HG03469 (cell line): ENCODE measurements around the gene ALAS1.
"Not testable (repeated sequence)": the region's sequence is repeated elsewhere in the genome, so short reads cannot be mapped to it uniquely, and the experiment has no call there.

Experiments
- ATAC-seq: cut with Tn5 transposase; IDR thresholded peaks from one replicate; pipeline ENCODE4 v1.9.1; 2021; ENCODE audit warnings: mild to moderate bottlenecking, moderate library complexity, moderate number of reproducible peaks; ENCODE audit not compliant: unreplicated experiment

The ALAS1 gene

DNA sequence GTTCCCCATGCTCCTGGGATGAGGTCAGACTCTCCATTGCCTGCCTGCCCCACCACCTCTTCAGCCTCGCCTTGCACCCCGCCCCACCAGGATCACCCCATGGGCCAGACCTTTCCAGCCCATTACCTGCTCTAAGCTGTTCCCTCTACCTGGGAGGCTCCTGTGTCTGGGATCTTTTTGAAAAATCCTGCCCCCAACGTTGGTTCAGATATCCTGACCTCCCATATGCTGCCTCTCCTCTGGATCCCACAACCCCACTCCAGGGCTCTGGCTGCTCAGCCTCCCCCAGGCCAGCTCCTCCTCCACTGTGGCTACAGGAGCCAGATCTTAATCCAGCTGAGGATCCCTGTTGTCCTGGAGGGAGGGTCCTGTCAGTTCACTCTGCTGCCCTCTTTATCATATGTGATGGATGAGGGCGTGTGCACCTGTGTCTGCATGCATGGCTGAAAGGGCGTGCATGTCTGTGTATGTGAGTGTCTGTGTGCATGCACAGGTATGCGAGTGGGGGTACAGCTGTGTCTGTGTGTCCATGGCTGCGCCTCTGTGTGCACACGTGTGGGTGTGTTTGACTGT, 21.7 kb upstream of the ALAS1 start:
- no peak for ATAC-seq

DNA sequence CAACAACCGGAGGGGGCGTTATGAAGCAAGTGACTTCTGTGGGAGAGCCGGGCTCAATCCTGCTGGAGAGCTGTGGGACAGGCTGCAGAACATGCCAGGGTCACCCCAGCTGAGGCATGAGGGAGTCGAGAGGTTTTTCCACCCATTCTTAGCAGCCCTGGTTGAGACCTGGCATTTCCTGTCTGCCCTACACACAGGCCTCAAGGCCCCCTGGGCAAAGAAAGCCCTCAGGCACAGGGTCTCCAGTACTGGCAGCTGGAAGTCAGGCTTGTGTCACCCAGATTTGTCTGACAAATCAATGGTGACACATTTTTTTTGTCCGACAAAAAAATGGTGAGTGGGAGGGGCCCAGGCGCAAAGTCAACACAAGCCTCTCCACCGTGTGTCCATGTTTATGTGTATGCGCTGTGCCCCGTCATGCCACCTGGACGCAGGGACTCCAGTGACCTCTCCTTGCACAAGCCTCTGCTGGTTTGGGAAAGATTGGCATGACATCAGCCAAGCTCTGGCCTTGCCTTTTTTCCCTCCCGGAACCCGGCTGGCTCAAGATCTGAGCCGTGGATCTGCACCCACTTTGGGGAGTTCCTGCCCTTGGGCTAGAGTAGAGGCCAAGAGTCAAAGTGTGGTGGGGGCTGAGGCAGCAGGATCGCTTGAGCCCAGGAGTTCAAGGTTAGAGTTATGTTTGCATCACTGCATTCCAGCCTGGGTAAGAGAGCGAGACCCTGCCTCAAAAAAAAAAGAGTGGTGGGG, 20.8 kb upstream of the ALAS1 start:
- ATAC-seq: no peak

DNA sequence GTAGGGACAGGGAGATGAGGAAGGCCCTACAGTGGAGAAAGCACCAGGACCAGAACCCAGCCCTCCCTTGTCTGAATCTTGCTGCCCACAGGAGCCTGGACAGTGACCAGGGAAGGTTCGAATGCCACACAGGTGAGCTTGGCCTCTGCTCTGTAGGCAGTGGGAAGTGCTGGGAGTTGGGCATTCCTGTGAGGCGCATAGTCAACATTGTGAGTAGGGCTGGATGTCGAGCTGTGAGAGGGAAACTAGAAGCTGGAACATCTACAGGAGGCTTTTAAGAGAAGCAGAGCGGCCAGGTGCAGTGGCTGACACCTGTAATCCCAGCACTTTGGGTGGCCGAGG, 20.3 kb upstream of the ALAS1 start:
- no peak for ATAC-seq

DNA sequence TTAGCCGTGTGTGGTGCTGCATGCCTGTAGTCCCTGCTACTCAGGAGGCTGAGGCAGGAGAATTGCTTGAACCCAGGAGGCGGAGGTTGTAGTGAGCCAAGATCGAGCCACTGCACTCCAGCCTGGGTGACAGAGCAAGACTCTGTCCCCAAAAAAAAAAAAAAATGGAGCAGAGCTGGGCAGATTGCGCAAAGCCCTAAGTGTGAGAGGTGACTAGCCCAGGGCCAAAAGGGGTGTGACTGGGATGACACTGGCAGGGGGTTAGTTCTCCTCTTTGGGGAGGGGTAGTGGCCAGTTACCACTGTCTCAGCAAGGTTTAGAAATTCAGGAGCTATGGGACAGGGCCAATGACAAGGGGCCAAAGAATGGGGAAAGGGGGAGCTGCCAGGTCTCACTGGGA, 19.8 kb upstream of the ALAS1 start:
- not testable (repeated sequence) for ATAC-seq

DNA sequence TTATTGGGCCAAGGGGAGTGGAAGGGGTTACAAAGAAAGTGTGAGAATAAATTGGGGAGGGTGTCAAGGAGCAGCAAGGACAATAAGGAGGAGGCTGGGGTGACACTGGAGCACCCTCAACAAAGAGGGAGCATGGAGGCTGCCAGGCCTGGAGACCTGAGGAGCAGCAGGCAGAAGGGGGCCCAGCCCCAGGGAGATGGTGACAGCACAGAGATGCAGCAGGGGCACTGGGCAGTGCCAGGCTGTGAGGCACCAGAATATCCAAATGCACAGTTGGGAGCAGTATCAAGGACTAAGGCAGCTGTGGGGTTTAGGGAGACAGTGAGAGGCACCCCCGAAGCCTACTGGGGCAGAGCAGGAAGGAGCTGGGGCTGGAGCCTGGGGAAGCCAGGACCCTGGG, 19.4 kb upstream of the ALAS1 start:
- ATAC-seq: no peak

DNA sequence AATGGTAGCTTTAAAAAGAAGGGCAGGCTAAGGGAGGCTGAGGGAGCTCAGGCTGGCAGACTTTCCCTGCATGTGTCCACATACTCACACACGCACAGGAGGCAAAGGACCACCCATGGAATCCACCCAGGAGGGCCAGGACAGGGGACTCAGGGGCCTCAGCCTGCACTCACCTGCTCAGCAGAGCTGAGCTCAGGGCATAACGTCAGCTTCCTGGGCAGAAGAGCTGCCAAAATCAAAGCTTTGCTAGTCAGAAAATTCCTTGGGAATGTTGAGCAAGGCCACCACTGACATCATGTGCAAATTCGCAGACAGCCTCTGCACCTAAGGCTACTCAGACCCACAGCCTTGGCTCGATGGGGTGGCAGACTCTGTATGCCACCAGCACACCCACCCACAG, 16.4 kb upstream of the ALAS1 start:
- ATAC-seq: no peak

DNA sequence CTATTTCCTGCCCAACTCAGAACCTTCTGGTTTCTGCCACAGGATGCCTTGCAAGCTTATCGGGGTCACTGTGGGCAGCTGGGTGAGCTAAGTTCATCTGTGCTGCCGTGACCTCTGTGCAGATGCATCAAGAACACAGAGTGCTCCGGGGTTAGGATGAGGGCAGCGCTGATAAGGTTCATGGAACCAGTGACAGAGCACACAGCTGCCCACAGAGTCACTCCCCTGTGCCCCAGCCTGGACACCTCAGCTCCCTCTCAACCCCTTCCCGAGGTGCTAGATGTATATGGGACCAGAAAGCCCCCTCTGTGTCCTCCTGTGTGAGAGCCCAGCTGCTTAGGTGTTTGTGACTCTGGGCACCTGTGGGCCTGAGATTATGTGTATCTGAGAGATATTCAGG, 15.8 kb upstream of the ALAS1 start:
- ATAC-seq: no peak

DNA sequence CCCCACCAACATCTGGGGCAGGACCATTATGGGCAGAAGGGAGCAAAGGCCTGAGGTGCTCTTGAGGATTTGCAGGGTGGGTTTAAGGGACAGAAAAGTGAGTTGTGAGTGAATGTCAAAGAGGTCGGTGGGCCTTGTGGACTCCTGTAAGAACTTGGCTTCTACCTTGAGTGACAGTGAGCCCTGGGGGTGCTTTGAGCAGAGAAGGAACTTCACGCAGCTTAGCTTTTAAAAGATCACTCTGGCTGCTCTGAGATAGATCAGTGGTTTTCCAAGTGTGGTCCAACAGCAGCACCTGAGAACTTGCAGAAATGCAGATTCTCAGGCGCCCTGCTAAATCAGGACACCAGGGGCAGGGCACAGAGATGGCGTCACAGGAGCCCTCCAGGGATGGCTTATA, 15.3 kb upstream of the ALAS1 start:
- no peak for ATAC-seq

DNA sequence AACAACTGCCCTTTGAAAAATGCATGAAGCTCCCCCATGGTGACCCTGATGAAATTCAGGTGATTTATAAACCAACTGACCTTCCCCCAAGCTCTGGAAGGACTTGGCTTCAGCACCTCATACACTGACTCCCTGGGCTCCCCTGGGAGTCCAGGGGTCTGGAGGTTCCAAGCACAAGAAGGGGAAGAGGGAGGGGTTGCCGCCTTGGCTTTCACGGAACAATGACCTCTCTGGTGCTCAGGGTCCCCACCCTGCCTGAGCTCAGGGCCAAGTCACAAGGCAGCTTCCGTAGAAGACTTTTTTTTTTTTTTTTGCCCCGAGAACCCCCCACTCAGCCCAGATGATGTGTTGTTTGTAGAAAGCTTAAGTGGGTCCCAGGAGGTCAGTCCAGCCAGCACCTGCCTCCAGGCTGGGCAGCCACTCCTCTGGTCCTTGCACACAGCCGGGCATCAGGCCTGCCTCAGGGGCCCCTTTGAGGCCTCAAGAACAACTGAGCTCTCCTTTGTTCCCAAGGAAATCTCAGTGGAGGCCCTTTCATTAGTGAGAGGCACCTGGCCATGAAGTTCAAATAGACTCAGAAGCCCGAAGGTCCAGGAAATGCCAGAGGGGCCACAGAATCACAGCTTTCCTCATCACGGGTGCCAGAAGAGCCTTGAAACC, 14.0 kb upstream of the ALAS1 start:
- ATAC-seq: no peak

DNA sequence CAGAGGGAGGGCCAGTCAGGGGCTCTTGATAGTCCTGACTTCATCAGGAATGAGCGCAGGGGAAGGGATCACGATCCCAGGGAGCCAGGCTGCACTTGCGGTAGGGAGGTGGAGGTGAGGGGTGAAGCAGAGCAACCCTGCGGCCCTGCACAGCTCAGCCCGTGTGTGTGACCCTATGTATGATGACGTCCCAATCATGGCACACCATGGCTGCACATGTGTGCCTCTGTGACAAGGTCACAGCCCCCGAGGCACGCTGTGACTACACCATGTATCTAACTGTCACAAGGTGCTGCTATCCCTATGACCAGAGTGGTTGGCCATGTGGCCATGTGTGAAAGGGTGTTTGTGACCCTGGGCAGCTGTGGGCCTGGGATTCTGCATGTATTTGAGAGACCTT, 13.3 kb upstream of the ALAS1 start:
- ATAC-seq: no peak

DNA sequence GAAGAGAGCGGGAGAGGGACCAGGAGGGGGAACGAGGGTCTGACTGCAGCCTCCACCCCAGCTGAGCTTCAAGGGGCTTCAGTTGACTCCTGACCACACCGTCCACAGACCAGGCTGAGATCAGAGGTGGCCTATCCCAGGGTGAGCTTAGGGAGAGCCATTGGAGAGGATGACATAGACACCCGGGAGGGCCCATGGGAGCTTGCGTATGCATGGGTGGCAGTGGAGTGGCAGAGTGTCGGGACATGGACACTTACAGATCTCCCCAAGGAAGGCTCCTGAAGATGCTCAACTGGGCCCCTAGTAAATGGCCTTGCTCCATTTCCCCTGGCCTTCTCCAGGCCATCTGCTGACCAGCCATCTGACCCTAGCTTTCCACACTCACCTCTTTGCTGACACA, 12.6 kb upstream of the ALAS1 start:
- no peak for ATAC-seq

DNA sequence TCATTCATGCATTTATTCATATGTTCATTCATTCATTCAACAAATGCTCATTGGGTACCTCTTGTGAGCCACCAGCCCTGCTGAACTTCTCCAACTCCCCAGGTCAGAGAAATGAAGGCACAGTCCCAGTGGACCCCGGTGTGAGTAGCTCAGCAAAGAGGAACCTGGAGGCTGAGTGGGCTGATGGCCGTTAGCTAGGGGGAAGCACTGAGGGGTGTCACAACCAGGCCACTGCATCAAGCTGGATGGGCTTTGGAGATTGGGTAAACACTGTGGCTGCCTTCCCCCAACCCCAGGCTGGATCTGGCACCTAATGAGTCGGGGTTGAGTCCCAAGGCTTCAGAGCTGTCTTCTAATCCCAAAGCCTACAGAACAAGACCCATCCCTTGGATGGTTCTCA, 12.1 kb upstream of the ALAS1 start:
- no peak for ATAC-seq

DNA sequence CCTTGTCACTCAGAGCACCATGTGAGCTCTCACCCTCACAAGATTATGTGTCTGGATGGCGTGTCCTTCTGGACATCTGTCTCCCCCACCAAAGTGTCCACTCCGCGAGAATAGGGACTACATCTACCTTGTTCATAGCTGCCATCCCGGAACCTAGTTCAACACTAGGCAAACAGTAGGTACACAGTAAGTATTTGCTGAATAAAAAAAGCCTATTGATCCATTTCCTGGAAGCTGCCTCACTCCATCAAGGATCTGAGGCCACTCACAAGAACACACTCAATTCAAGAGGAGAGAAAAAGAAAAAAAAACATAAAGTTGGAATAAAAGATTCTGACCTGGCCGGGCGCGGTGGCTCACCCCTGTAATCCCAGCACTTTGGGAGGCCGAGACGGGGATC, 11.2 kb upstream of the ALAS1 start:
- no peak for ATAC-seq

DNA sequence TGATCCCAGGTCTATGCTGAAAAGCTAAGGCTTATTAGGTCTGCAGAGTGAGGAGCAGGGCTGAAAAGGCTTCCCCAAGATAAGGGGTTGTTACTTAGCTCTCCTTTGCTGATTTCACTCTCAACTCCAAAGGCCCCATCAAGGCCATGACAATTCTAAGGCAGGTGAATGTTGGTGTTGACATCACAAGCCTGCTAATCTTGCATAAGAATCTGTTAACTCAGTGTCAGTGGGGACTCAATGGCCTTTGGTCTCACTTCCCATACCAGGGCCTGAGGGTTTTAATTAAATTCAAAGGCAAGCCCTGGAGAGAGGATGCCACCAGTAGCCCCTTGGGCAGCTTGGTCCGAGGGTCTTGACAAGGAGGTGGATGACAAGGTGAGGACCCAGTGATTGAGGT, 9.4 kb upstream of the ALAS1 start:
- no peak for ATAC-seq

DNA sequence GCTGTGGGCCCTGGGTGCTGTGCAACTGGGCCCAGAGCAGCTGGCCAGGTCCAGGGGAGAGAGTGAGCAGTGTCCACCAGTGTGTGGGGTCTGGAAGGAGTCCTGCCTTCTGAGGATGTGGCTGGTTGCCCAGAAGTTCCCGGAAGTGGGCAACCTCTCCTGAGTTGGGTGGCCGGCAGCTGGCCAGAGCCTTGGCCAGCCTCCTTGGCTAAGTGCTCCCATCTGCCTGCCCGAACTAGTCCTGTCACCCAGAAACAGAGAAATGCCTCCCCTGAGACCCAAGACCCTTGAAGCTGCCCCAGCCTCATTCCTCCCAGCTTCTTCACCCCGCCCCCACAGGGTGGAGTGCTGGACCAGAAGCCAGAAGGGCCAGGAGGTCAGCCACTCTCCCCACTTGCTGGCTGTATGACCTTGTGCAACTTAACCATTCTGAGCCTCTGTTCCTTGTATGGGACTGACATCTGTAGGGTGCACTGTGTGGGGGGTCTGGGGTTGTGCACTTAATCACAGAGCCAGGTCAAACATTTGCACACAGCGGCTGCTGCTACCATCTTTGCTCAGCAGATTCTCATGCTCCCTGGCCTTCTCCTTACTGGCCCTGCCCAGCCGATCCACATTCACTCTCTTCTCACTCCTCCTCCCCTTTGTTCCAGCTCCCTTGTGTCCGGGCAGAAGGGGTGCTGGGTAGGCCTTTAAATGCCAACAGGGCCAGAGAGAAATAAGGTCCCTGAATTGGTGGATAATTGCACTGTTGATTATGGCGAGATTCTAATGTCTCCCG, 7.5 kb upstream of the ALAS1 start:
- no peak for ATAC-seq

DNA sequence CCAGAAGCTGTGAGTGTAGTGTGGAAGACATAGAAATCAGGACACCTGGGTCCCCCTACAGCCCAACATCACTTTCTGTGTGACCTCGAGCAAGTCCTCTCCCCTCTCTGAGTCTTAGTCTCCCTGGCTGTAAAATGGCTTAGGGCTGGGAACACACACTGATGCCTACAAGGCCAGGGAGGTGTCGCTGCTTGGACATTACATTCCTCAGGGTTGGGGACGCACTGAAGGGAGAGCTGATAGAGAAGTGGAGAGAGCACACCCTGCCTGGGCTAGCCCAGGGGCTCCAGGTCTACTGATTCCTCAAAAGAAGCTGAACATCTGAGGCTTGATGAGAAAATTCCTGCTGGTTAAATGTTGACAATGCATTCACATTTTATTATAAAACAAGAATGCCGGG, 6.3 kb upstream of the ALAS1 start:
- no peak for ATAC-seq

DNA sequence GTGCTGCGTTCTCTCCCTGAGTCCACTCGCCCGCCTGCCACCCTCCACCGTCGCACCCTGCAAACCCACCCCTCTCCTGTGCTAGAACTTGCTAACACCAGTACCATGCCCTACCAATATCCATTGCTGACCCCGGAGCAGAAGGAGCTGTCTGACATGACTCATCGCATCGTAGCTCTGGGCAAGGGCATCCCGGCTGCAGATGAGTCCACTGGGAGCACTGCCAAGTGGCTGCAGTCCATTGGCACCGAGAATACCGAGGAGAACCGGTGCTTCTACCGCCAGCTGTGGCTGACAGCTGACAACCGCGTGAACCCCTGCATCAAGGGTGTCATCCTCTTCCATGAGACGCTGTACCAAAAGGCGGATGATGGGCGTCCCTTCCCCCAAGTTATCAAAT, 4.9 kb upstream of the ALAS1 start:
- no peak for ATAC-seq

DNA sequence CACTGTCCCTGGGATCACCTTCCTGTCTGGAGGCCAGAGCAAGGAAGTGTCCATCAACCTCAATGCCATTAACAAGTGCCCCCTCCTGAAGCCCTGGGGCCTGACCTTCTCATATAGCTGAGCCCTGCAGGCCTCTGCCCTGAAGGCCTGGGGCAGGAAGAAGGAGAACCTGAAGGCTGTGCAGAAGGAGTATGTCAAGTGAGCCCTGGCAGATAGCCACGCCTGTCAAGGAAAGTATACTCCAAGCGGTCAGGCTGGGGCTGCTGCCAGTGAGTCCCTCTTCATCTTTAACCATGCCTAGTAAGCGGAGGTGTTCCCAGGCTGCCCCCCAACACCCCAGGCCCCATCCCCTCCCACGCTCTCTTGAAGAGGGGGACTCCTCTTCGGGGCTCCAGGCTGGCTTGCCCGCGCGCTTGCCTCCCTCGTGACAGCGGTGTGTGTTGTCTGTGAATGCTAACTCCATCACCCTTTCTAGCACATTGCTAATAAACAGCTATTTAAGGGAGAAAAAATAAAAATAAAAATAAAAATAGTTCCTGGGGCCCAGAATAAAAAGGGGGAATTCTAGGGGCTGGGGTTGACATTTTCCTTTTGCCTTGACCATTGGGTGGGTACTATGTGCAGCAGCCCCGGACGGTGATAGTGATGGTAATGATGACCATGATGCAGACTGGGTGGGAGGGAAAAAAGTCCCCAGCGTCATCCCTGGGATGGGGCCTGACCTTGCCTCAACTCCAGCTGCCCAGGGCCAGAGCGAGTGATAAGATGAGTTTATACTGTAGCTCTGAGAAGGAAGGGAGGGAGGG, 3.3 kb upstream of the ALAS1 start:
- ATAC-seq: no peak

DNA sequence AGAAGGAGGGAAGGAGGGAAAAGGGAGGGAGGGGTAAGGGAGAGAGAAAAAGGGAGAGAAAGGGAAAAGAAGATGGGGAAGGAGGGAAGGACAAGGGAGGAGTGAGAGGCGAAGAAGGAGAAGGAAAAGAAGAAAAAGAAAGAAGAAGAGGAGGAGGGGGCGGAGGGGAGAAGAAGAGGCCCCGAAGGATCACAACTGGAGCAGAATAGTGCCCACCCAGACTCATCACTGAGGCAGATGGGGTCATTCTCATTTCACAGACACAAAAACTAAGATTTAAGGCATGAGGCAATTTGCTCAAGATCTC, 2.7 kb upstream of the ALAS1 start:
- no peak for ATAC-seq

DNA sequence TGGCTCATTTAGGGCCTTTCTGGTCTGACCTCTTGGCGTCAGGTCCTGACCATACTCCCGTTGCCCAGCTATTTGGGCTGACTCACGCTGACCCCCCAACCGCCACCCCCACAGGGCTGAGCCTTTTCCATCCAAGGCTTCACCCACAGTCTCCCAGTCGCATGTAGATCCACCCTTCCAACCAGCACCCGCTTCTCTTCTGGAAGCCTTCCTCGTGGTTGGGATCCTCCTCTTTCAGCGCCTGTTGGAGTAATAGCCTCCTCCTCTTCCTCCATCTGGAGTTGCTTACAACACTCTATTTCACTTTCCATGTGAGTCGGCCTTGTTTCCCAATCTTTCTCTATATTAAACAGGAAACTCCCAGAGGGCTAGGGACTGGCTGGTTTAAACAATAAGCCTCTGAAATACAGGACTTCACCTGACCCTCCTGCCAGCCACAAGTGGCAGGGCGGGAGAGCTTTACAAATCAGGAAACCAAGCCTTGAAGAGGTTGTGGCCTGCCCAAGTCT, 2.1 kb upstream of the ALAS1 start:
- ATAC-seq: no peak

DNA sequence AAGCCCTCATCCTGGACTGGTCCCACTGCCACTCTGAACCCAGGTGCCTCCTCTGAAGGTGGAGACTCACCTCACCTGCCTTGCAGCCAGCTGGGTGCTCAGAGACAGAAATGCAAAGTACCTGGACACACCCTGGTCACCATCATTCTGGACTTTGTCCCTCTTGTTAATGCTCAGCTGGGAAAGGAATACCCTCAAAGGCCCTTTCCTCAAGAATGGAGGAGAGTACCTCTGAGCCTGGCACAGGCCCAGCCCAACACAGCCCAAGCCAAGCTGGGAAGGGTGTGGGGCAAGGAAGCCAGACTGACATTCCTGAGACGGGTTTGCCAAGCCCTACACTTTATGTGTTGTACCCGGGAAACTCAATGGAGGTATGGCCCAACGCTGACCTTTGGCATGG, 983 bp upstream of the ALAS1 start:
- ATAC-seq: no peak
